ENCODE measurements around the gene GALNTL6. TPM values are rescaled to one million over a fixed set of nuclear protein-coding genes. Genes with fewer than 3 reads are reported as not detected.

Gene GALNTL6
- polyA plus RNA-seq, 1 donor from 2014 or later, result 14.9 TPM

DNA sequence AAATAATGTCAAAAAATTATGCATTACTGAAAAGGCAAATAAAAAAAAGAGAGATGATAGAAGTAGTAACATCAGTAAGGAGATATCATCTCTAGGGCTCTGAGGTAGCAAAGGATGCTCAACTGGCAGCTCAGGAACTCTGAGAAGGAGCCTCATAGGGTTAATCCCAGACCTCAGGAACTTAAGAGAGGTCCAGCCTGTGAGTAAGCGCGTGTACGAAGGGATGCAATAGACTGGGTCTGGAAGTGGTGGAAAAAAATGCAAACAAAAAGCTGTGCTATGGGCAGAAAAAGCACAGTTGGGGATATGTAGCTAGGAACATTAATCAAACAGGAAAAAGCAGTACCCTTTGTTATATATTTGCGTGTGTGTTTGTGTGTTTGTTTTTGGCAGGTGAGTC lies 282.0 kb downstream of the GALNTL6 start:
- TF ChIP-seq SMC3 (conservative IDR thresholded peaks at IDR 0.05; ENCODE audit: poor library complexity), result no peak
- TF ChIP-seq RAD21 (conservative IDR thresholded peaks at IDR 0.05), result no peak
- TF ChIP-seq TAF1 (IDR thresholded peaks at IDR 0.05; ENCODE audit: low read depth), result no peak
- no peak for TF ChIP-seq MXI1 (conservative IDR thresholded peaks at IDR 0.05; ENCODE audit: poor library complexity, severe bottlenecking)
- TF ChIP-seq POLR2AphosphoS5 (IDR thresholded peaks at IDR 0.05), result no peak
- TF ChIP-seq EP300 (conservative IDR thresholded peaks at IDR 0.05; ENCODE audit: poor library complexity, severe bottlenecking), result no peak
- no peak for TF ChIP-seq EZH2 (IDR thresholded peaks at IDR 0.05; ENCODE audit: borderline replicate concordance, insufficient read depth, low read length, poor library complexity, severe bottlenecking)
- TF ChIP-seq, protein P1, sequence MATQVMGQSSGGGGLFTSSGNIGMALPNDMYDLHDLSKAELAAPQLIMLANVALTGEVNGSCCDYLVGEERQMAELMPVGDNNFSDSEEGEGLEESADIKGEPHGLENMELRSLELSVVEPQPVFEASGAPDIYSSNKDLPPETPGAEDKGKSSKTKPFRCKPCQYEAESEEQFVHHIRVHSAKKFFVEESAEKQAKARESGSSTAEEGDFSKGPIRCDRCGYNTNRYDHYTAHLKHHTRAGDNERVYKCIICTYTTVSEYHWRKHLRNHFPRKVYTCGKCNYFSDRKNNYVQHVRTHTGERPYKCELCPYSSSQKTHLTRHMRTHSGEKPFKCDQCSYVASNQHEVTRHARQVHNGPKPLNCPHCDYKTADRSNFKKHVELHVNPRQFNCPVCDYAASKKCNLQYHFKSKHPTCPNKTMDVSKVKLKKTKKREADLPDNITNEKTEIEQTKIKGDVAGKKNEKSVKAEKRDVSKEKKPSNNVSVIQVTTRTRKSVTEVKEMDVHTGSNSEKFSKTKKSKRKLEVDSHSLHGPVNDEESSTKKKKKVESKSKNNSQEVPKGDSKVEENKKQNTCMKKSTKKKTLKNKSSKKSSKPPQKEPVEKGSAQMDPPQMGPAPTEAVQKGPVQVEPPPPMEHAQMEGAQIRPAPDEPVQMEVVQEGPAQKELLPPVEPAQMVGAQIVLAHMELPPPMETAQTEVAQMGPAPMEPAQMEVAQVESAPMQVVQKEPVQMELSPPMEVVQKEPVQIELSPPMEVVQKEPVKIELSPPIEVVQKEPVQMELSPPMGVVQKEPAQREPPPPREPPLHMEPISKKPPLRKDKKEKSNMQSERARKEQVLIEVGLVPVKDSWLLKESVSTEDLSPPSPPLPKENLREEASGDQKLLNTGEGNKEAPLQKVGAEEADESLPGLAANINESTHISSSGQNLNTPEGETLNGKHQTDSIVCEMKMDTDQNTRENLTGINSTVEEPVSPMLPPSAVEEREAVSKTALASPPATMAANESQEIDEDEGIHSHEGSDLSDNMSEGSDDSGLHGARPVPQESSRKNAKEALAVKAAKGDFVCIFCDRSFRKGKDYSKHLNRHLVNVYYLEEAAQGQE (IDR thresholded peaks at IDR 0.05; ENCODE audit: borderline replicate concordance), result no peak
- TF ChIP-seq, protein P2, sequence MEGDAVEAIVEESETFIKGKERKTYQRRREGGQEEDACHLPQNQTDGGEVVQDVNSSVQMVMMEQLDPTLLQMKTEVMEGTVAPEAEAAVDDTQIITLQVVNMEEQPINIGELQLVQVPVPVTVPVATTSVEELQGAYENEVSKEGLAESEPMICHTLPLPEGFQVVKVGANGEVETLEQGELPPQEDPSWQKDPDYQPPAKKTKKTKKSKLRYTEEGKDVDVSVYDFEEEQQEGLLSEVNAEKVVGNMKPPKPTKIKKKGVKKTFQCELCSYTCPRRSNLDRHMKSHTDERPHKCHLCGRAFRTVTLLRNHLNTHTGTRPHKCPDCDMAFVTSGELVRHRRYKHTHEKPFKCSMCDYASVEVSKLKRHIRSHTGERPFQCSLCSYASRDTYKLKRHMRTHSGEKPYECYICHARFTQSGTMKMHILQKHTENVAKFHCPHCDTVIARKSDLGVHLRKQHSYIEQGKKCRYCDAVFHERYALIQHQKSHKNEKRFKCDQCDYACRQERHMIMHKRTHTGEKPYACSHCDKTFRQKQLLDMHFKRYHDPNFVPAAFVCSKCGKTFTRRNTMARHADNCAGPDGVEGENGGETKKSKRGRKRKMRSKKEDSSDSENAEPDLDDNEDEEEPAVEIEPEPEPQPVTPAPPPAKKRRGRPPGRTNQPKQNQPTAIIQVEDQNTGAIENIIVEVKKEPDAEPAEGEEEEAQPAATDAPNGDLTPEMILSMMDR (IDR thresholded peaks at IDR 0.05; ENCODE audit: poor library complexity, severe bottlenecking), result no peak
- H3F3A ChIP-seq (ENCODE audit: insufficient read depth, low read length, poor library complexity, severe bottlenecking), result no peaks in the 10 kb centered on the region

DNA sequence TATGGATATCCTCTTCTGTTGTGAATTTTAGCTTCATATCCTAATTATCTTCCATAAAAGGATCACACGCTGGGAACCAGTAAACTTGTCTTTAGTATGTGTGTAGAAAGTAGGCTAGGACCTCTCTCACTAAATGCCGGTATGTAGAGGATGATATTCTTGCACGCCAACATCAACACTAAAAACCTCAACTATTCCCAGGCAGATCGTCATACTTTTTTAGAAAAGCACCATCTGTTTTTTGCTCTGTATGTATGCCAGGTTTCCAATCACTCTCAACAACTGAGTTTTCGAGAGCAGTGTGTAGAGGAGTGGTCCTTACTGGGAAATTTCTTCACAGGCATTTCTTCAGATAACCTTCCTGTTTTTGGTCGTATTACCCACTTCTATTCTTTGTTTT lies 283.6 kb downstream of the GALNTL6 start:
- no peaks in the 10 kb centered on the region for H3K9me3 ChIP-seq (ENCODE audit: low read length)
- no peak overlapping the region for H3K4me2 ChIP-seq (ENCODE audit: low read length)
- no peak overlapping the region for H3K4me3 ChIP-seq (ENCODE audit: low read length)
- no peaks in the 10 kb centered on the region for H3K27me3 ChIP-seq (ENCODE audit: insufficient read depth, low read depth, low read length)
- no peak overlapping the region for H2AFZ ChIP-seq (ENCODE audit: low read depth, low read length)
- no peaks in the 10 kb centered on the region for H3K36me3 ChIP-seq (ENCODE audit: insufficient read depth, low read length)
- H3K27ac ChIP-seq (ENCODE audit: low read length), result no peak overlapping the region
- H3K9ac ChIP-seq (ENCODE audit: low read length), result no peak overlapping the region
- no peaks in the 10 kb centered on the region for H3F3A ChIP-seq (ENCODE audit: insufficient read depth, low read length, poor library complexity, severe bottlenecking)
- no peaks in the 10 kb centered on the region for H3K79me2 ChIP-seq (replicated peaks; ENCODE audit: insufficient read depth, low read length)
- TF ChIP-seq TAF1 (IDR thresholded peaks at IDR 0.05; ENCODE audit: low read depth) (no peak), EZH2 (IDR thresholded peaks at IDR 0.05; ENCODE audit: borderline replicate concordance, insufficient read depth, low read length, poor library complexity, severe bottlenecking) (no peak), SMC3 (conservative IDR thresholded peaks at IDR 0.05; ENCODE audit: poor library complexity) (no peak)
- TF ChIP-seq, protein P2 (IDR thresholded peaks at IDR 0.05; ENCODE audit: poor library complexity, severe bottlenecking), result no peak
- no peaks in the 10 kb centered on the region for H4K20me1 ChIP-seq (ENCODE audit: insufficient read depth)
- no peaks in the 10 kb centered on the region for H3K9me2 ChIP-seq (ENCODE audit: insufficient read depth, low read length)

More for the DNA sequence above, 282.0 kb downstream of the GALNTL6 start:
- H3K4me3 ChIP-seq (ENCODE audit: low read length), result no peak overlapping the region
- H4K20me1 ChIP-seq (ENCODE audit: insufficient read depth), result no peaks in the 10 kb centered on the region
- no peaks in the 10 kb centered on the region for H3K79me2 ChIP-seq (replicated peaks; ENCODE audit: insufficient read depth, low read length)
- H3K27ac ChIP-seq (ENCODE audit: low read length), result no peak overlapping the region
- H3K9me2 ChIP-seq (ENCODE audit: insufficient read depth, low read length), result no peaks in the 10 kb centered on the region
- no peak overlapping the region for H2AFZ ChIP-seq (ENCODE audit: low read depth, low read length)
- no peaks in the 10 kb centered on the region for H3K9me3 ChIP-seq (ENCODE audit: low read length)
- H3K9ac ChIP-seq (ENCODE audit: low read length), result no peak overlapping the region
- H3K27me3 ChIP-seq (ENCODE audit: insufficient read depth, low read depth, low read length), result no peaks in the 10 kb centered on the region
- H3K36me3 ChIP-seq (ENCODE audit: insufficient read depth, low read length), result no peaks in the 10 kb centered on the region
- H3K4me2 ChIP-seq (ENCODE audit: low read length), result no peak overlapping the region
